CMK (cell line): ENCODE results near the gene SOBP.

Experiments used
- DNase-seq: peaks from one replicate; pipeline ENCODE4 v3.0.0-alpha.2; 2010; ENCODE audit warnings: low read depth

Gene SOBP

GRCh38 chr6:107523054-107523791 lies 33.3 kb downstream of the SOBP start:
- no peak for DNase-seq

- no peak for DNase-seq
Measured at GRCh38 chr6:107523794-107524193, 33.9 kb downstream of the SOBP start.

- no peak for DNase-seq
Measured at GRCh38 chr6:107524626-107525025, 34.7 kb downstream of the SOBP start.

GRCh38 chr6:107531868-107532267 lies 42.0 kb downstream of the SOBP start:
- DNase-seq = no peak

- no peak for DNase-seq
Measured at GRCh38 chr6:107532706-107533105, 42.8 kb downstream of the SOBP start.

GRCh38 chr6:107533415-107534059 lies 43.6 kb downstream of the SOBP start:
- DNase-seq = no peak

- no peak for DNase-seq
Measured at GRCh38 chr6:107534571-107535141, 44.7 kb downstream of the SOBP start.

GRCh38 chr6:107535626-107536025 lies 45.7 kb downstream of the SOBP start:
- DNase-seq = no peak

GRCh38 chr6:107536180-107536961 lies 46.5 kb downstream of the SOBP start:
- no peak for DNase-seq

- no peak for DNase-seq
Measured at GRCh38 chr6:107537559-107537958, 47.6 kb downstream of the SOBP start.

GRCh38 chr6:107538856-107539387 lies 49.0 kb downstream of the SOBP start:
- no peak for DNase-seq

- no peak for DNase-seq
Measured at GRCh38 chr6:107539409-107539808, 49.5 kb downstream of the SOBP start.

- DNase-seq = no peak
Measured at GRCh38 chr6:107539849-107540464, 50.0 kb downstream of the SOBP start.

GRCh38 chr6:107540465-107540857 lies 50.5 kb downstream of the SOBP start:
- DNase-seq = no peak

- no peak for DNase-seq
Measured at GRCh38 chr6:107542192-107542668, 52.3 kb downstream of the SOBP start.

- DNase-seq = no peak
Measured at GRCh38 chr6:107543088-107543487, 53.2 kb downstream of the SOBP start.

GRCh38 chr6:107543567-107543966 lies 53.6 kb downstream of the SOBP start:
- no peak for DNase-seq

GRCh38 chr6:107545763-107546162 lies 55.8 kb downstream of the SOBP start:
- DNase-seq = no peak

- DNase-seq = no peak
Measured at GRCh38 chr6:107546691-107547450, 57.0 kb downstream of the SOBP start.

- DNase-seq = no peak
Measured at GRCh38 chr6:107547451-107547840, 57.5 kb downstream of the SOBP start.

- no peak for DNase-seq
Measured at GRCh38 chr6:107550241-107550840, 60.4 kb downstream of the SOBP start.
